Right ventricle myocardium superior (tissue), 1 donor: ENCODE measurements around the gene CCDC81. TPM values are rescaled to one million over a fixed set of nuclear protein-coding genes. Genes with fewer than 3 reads are reported as not detected.
A peak's percentile ranks its signal among the peaks of the same experiment; 100 is the strongest.
"Not testable (repeated sequence)": the region's sequence is repeated elsewhere in the genome, so short reads cannot be mapped to it uniquely, and the experiment has no call there.

Source experiments
- ATAC-seq: fragments of 200-7000 bp; cut with Tn5 transposase; one replicate; pipeline ENCODE4 v1.9.1; 2020; ENCODE audit warnings: mild to moderate bottlenecking; ENCODE audit not compliant: poor library complexity
- DNase-seq: peaks from one replicate; pipeline ENCODE4 v3.0.0-alpha.2; 2020
- intact Hi-C: fragments of 100-400 bp; cut with DNase I; formaldehyde crosslinking; loops from one replicate; pipeline ENCODE4 v1.11.2; 2022
- long read RNA-seq: library from polyadenylated mRNA; unstranded; transcript quantifications from one replicate; pipeline ENCODE4 v2.0.0, GENCODE V29; 2021
- total RNA-seq: library from RNA; stranded (reverse); fragmentation: NEBNext Ultra II Directional; extraction: Animal tissue kit (Norgen Biotek cat#: 25700); gene quantifications from one replicate; pipeline ENCODE4 v1.2.1, GENCODE V29; 2021
- donor health status: DM: no; HTN: yes; CAD: no; lungs with severe emphysema.

CCDC81 gene
- 0.32 TPM for total RNA-seq
- long read RNA-seq = 0 reads

- intact Hi-C loops = no loop called here
- ATAC-seq (no peak), DNase-seq (peak; percentile 43)
Measured at GRCh38 chr11:86374586-86374985, at the start of gene CCDC81. Gene CCDC81, plus strand, starts transcription at chr11:86374887. Its CDS starts 277 bp downstream, at chr11:86375164.

GRCh38 chr11:86335131-86335767 is 39.4 kb upstream of the CCDC81 start:
- ATAC-seq (no peak), DNase-seq (no peak)
- intact Hi-C loops = no loop called here

GRCh38 chr11:86337227-86337626 is 37.5 kb upstream of the CCDC81 start:
- ATAC-seq (no peak), DNase-seq (no peak)
- intact Hi-C loops = no loop called here

- DNase-seq (no peak), ATAC-seq (no peak)
- intact Hi-C loops = no loop called here
Measured at GRCh38 chr11:86341382-86341781, 33.3 kb upstream of the CCDC81 start.

GRCh38 chr11:86346513-86346912 is 28.2 kb upstream of the CCDC81 start:
- intact Hi-C loops = no loop called here
- DNase-seq = no peak

GRCh38 chr11:86355256-86355655 is 19.4 kb upstream of the CCDC81 start:
- intact Hi-C loops = no loop called here
- no peak for ATAC-seq
- no peak for DNase-seq

More at GRCh38 chr11:86346513-86346912, 28.2 kb upstream of the CCDC81 start:
- no peak for ATAC-seq

- intact Hi-C loops, DNase-seq, ATAC-seq: not testable (repeated sequence)
Measured at GRCh38 chr11:86357412-86357811, 17.3 kb upstream of the CCDC81 start.

GRCh38 chr11:86358720-86359119 is 16.0 kb upstream of the CCDC81 start:
- ATAC-seq = no peak
- intact Hi-C loops = no loop called here
- no peak for DNase-seq

GRCh38 chr11:86360775-86361395 is 13.8 kb upstream of the CCDC81 start:
- intact Hi-C loops = no loop called here
- no peak for DNase-seq

GRCh38 chr11:86363424-86363823 is 11.3 kb upstream of the CCDC81 start:
- ATAC-seq = no peak
- no peak for DNase-seq
- intact Hi-C loops = no loop called here

More at GRCh38 chr11:86360775-86361395, 13.8 kb upstream of the CCDC81 start:
- no peak for ATAC-seq

- ATAC-seq (no peak), DNase-seq (no peak)
- intact Hi-C loops = no loop called here
Measured at GRCh38 chr11:86365546-86365945, 9.1 kb upstream of the CCDC81 start.

- intact Hi-C loops = no loop called here
- ATAC-seq (no peak), DNase-seq (no peak)
Measured at GRCh38 chr11:86369668-86370067, 5.0 kb upstream of the CCDC81 start.

- intact Hi-C loops = no loop called here
- DNase-seq (no peak), ATAC-seq (no peak)
Measured at GRCh38 chr11:86370171-86370570, 4.5 kb upstream of the CCDC81 start.

GRCh38 chr11:86370922-86371594 is 3.6 kb upstream of the CCDC81 start:
- no peak for ATAC-seq
- DNase-seq = no peak
- intact Hi-C loops = no loop called here

GRCh38 chr11:86372041-86372440 is 2.6 kb upstream of the CCDC81 start:
- intact Hi-C loops = no loop called here
- ATAC-seq (no peak), DNase-seq (no peak)

- intact Hi-C loops = no loop called here
- no peak for ATAC-seq
- no peak for DNase-seq
Measured at GRCh38 chr11:86372586-86372985, 2.1 kb upstream of the CCDC81 start.

- DNase-seq = no peak
- intact Hi-C loops = no loop called here
- ATAC-seq = no peak
Measured at GRCh38 chr11:86374069-86374468, 618 bp upstream of the CCDC81 start.

GRCh38 chr11:86377972-86378371 is 3.3 kb downstream of the CCDC81 start:
- intact Hi-C loops = no loop called here

GRCh38 chr11:86380295-86381059 is 5.8 kb downstream of the CCDC81 start:
- ATAC-seq (no peak), DNase-seq (no peak)
- intact Hi-C loops = no loop called here

More at GRCh38 chr11:86377972-86378371, 3.3 kb downstream of the CCDC81 start:
- no peak for ATAC-seq
- no peak for DNase-seq
